HG02642 (cell line): ENCODE measurements around the gene ADO.
A peak's percentile ranks its signal among the peaks of the same experiment; 100 is the strongest.
"Not testable (repeated sequence)": the region's sequence is repeated elsewhere in the genome, so short reads cannot be mapped to it uniquely, and the experiment has no call there.

ENCODE experiments used
- ATAC-seq: cut with Tn5 transposase; IDR thresholded peaks from one replicate; pipeline ENCODE4 v1.9.1; 2021; ENCODE audit warnings: mild to moderate bottlenecking; ENCODE audit not compliant: unreplicated experiment, poor library complexity

Gene ADO

DNA sequence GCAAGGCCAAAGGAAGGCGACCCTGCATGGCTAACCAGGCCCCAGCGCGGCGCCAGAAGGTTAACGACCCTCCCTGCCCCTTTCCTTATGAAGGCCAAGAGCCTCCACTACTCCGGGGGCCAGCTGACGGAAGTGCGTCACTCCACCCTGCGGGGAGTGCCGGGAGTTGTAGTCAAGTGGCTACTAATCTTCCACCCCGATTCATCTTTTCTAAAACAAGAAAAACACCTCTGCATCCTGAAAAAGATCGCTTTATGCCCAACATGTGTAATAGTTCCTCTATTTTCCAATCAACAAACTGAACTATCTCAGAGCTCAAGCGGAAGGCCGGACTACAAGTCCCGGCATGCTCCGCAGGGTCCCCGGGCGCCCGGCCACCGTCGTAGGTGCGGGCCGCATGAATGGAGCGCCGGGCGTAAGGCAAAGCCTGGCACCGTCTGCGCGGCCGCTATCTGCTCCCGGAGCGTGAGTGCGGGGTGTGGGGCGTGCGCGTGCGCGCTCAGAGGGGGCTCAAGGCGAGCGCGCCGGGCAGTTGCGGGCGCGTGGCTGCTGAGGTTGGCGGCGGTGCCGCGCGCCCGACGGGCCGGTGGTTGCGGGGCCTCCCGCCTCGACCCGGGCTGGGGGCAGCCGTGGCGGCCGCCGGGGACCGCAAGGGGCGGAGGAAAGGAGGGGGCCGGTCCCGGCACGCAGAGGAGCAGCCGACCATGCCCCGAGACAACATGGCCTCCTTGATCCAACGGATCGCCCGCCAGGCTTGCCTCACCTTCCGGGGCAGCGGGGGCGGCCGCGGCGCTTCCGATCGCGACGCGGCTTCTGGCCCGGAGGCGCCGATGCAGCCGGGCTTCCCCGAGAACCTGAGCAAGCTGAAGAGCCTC, at the start of gene ADO:
TSS of gene ADO (plus strand) at position 365 of the 875 bp plus-strand sequence. CDS start at position 705, 340 bp downstream.
- peak; percentile 90 for ATAC-seq

DNA sequence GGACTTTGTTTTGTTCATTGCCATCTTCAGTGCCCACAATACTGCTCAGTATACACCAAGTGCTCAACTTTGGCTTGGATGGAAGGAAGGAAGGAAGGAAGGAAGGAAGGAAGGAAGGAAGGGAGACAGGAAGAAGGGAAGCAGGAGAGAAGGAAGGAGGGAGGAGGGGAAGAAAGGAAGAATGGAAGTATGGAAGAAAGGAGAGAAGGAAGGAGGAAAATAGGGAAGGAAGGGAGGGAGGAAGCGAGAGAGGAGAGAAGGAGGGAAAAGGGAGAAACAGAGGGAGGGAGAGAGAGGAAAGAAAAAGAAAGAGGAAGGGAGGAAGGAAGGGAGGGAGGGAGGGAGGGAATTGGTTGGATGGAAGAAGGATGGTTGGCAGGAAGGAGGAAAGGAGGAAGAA, 49.6 kb upstream of the ADO start:
- ATAC-seq = no peak

GRCh38 chr10:62755662-62756653, 48.6 kb upstream of the ADO start:
- ATAC-seq = peak; percentile 58

DNA sequence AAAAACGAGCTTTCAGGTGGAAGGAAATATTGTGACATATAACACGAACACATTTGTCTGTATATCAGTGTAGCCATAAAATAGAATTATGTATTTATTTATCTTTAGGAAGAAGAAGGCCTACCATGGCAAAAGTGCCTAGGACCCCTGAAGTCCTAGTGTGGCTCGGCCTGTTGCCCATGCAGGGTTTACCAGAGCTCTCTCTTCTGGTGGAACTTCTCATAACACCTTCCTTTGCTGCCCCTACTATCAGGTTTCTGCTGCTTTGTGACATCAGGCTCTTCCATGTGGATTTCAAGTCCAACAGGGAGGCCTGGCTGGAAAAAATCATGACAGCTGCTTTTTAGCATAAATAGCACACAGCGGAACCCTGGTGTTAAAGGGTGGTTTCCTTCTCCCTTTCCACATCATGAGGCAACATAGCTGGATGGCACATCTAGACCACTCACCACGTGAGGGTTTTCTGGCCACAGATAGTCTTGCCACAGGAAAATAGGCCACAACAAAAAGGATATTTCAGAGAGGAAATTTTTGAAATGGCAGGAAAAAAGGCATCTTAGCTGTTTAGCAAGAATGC, 44.8 kb upstream of the ADO start:
- no peak for ATAC-seq

DNA sequence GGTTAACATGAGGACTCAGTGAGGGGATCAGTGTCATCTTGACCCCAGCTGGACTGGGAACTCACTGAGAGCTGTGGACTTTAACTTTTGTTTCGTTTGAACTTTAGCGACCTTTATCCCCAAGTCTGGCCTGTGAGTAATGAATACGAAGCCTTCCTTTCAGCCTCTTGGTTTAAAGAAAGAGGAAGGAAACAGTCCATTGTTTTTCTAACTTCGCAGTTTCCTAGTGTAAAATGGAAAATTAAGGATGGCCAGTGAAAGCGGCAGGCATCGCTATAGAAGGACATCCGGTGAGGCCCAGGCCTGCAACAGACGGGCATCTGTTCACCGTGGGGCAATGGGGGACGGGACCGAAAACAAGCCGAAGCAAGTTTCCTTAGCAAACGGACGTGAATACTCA, 44.1 kb upstream of the ADO start:
- no peak for ATAC-seq

GRCh38 chr10:62761115-62761514, 43.4 kb upstream of the ADO start:
- no peak for ATAC-seq

GRCh38 chr10:62763155-62763554, 41.4 kb upstream of the ADO start:
- no peak for ATAC-seq

DNA sequence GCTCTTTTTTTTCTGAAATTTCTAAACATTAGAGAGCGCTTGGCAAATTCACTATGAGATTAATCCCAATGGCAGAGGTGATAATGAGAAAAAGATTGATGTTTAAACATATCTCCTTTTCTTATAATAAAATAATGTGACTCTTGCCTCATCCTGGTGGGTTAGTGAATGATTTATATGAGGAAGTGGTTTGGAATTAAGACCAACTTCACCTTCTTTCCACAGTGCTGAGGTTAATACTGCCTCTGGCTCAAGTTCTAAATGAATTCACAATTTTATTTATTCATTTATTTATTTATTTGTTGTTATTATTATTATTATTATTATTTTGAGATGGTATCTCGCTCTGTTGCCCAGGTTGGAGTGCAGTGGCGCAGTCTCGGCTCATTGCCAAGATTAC, 40.5 kb upstream of the ADO start:
- no peak for ATAC-seq

DNA sequence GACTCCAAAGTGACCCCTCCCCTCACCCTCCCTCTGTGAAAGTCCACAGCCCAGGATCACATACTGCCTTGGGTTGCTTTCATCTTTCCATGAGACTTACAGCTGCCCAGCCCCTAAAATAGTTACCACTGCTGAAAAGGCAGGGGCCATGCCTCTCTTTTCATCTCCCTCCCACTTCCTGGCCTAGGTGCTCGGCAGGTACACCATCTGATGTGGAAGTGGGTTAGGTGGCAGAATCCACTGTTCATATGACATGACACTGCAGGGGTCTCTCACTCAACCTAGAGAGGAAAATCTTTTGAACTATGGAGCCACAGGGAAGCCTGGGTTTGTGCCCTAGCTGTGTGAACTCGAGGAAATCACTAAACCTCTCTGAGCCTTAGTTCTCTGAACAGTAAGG, 38.8 kb upstream of the ADO start:
- ATAC-seq = no peak

DNA sequence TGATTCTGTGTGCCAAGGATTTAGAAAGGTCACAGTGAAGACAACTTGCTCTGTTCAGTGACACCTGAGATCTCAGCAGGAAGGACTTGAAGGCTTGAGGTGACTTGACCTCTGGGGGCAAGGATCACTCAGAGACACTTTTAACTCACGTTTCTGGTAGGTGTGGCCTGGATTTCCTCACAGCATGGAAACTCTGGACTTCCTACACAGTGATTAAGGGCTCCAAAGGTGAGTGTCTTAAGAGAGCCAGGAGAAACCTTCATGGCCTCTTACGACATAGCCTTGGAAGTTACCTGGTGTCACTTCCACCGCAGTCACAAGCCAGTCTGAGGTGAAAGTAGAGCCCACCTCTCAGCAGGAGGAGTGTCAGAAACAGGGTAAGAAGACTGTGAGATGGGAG, 38.1 kb upstream of the ADO start:
- no peak for ATAC-seq

- ATAC-seq = peak; percentile 79
Measured at GRCh38 chr10:62769574-62770242, 34.8 kb upstream of the ADO start.

GRCh38 chr10:62772186-62772974, 32.1 kb upstream of the ADO start:
- no peak for ATAC-seq

DNA sequence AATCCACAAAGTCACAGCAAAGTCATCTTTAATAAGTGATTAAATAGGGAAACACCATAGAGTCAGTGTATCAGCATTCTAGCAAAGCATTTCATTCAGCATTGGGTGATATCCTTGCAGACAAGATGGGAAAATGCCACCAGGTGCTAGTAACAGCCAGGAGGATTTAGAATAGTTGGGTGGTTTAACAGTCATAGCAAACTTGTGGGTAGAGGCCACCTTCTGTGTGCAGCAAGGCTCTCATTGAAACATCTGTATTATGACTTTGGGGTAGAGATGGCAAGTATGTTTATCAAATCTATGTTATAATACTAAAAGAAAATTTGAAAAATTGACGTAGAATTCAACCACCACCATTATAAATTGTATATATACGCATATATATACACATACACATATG, 26.4 kb upstream of the ADO start:
- peak; percentile 45 for ATAC-seq

DNA sequence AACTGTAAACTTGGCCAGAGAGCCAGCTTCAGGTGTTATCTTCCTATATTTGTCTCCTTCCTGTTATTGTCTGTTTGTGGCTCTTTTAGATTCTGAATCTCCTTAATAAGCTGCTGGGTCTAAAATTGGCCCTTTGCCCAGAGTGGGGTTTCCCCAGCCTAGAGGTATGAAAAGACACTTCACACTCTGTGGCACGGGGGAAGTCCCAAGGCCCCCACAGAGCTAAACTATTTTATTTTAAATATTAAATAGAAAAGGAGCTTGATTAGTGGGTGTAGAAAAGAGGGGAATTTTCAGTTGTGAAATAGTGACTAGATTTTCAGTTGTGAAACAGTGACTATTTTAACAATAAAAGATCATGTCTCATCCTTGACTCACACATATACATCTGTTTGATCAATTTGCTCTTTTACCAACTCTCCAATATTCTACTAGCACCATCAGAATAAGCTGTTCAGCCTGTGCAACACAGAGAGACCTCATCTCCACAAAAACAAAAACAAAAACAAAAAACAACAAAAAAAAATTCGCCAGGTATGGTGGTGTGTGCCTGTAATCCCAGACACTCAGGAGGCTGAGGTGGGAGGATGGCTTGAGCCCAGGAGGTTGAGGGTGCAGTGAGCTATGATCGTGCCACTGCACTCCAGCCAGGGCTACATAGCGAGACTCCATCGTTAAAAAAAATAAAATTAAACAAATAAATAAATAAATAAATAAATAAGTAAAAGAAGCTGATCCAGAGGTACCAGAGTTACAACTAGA, 24.9 kb upstream of the ADO start:
- peak; percentile 95 for ATAC-seq

DNA sequence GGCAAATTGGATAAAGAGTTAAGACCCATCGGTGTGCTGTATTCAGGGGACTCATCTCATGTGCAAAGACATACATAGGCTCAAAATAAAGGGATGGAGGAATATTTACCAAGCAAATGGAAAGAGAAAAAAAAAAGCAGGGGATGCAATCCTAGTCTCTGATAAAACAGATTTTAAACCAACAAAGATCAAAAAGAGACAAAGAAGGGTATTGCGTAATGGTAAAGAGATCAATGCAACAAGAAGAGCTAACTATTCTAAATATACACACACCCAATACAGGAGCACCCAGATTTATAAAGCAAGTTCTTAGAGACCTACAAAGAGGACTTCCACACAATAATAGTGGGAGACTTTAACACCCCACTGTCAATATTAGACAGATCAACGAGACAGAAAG, 20.0 kb upstream of the ADO start:
- ATAC-seq = not testable (repeated sequence)

DNA sequence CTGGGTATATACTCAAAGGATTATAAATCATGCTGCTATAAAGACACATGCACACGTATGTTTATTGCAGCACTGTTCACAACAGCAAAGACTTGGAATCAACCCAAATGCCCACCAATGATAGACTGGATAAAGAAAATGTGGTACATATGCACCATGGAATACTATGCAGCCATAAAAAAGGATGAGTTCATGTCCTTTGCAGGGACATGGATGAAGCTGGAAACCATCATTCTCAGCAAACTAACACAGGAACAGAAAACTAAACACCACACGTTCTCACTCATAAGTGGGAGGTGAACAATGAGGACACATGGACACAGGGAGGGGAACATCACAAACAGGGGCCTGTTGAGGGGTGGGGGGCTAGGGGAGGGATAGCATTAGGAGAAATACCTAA, 16.2 kb upstream of the ADO start:
- not testable (repeated sequence) for ATAC-seq

DNA sequence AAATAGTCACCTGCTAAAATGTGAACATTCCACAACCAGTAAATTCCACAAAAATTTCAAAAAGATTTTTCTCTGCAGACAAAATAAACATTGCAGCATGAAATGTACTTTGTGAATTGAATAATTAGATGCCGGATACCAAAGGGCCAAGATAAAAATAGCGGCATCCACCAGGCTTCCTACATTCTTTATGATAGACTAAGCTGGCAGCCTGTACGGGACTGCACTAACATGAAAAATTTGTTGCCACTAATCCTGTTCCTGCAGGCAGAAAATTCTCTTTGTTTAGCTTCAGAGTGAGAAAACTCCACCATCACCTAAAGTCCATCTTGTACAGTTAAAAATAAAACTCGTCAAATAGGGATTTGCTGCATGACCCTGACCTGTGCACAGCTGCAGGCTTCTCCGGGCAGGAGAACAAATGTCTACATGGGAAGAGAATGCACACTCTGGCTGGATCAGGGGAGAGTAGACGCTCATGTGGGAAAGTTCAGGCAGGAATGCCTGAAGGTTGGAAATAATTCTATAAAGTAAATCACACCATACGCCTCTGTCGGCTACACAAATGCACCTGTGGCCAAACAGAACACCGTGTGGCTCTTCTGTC, 15.6 kb upstream of the ADO start:
- no peak for ATAC-seq

GRCh38 chr10:62790019-62790555, 14.4 kb upstream of the ADO start:
- no peak for ATAC-seq
